ENCODE measurements around the gene EDN1. TPM values are rescaled to one million over a fixed set of nuclear protein-coding genes. Genes with fewer than 3 reads are reported as not detected.

The EDN1 gene
- total RNA-seq, 1 donor from 2014 or later: 18.8 TPM

- no peak for DNase-seq
- no peaks in the 10 kb centered on the region for H3K36me3 ChIP-seq
- TF ChIP-seq CTCF (IDR thresholded peaks at IDR 0.05): no peak
- peak overlapping the region; percentile 52 for H3K27ac ChIP-seq
- no peak overlapping the region for H3K4me3 ChIP-seq
- ATAC-seq: no peak
- no peaks in the 10 kb centered on the region for H3K4me1 ChIP-seq
- H3K27me3 ChIP-seq: no peaks in the 10 kb centered on the region
- no peaks in the 10 kb centered on the region for H3K9me3 ChIP-seq
- intact Hi-C loops (cut with DNase I): no loop called here
Measured at GRCh38 chr6:12324748-12325147, 34.6 kb downstream of the EDN1 start.

GRCh38 chr6:12325872-12326271 lies 35.7 kb downstream of the EDN1 start:
- intact Hi-C loops (cut with DNase I): no loop called here
- TF ChIP-seq CTCF (IDR thresholded peaks at IDR 0.05): no peak
- no peaks in the 10 kb centered on the region for H3K36me3 ChIP-seq
- ATAC-seq (no peak), DNase-seq (no peak)
- H3K27ac ChIP-seq: no peak overlapping the region
- H3K4me1 ChIP-seq: no peaks in the 10 kb centered on the region
- no peaks in the 10 kb centered on the region for H3K27me3 ChIP-seq
- H3K9me3 ChIP-seq: no peaks in the 10 kb centered on the region
- no peak overlapping the region for H3K4me3 ChIP-seq

- ATAC-seq (no peak), DNase-seq (no peak)
- no peaks in the 10 kb centered on the region for H3K27me3 ChIP-seq
- H3K4me3 ChIP-seq: no peak overlapping the region
- no peak for TF ChIP-seq CTCF (IDR thresholded peaks at IDR 0.05)
- H3K36me3 ChIP-seq: no peaks in the 10 kb centered on the region
- no peaks in the 10 kb centered on the region for H3K9me3 ChIP-seq
- no peak overlapping the region for H3K27ac ChIP-seq
- H3K4me1 ChIP-seq: peaks cover 4% of the 10 kb centered on the region
- intact Hi-C loops (cut with DNase I): no loop called here
Measured at GRCh38 chr6:12327391-12327790, 37.2 kb downstream of the EDN1 start.

- H3K9me3 ChIP-seq: no peaks in the 10 kb centered on the region
- peaks cover 7% of the 10 kb centered on the region for H3K4me1 ChIP-seq
- H3K4me3 ChIP-seq: no peak overlapping the region
- TF ChIP-seq CTCF (IDR thresholded peaks at IDR 0.05): no peak
- intact Hi-C loops (cut with DNase I): no loop called here
- H3K27ac ChIP-seq: no peak overlapping the region
- no peaks in the 10 kb centered on the region for H3K27me3 ChIP-seq
- no peaks in the 10 kb centered on the region for H3K36me3 ChIP-seq
- ATAC-seq: no peak
- no peak for DNase-seq
Measured at GRCh38 chr6:12327988-12328387, 37.8 kb downstream of the EDN1 start.

- Histone ChIP-seq H3K4me1 (peaks cover 7% of the 10 kb centered on the region), H3K27ac (no peak overlapping the region), H3K36me3 (no peaks in the 10 kb centered on the region), H3K27me3 (no peaks in the 10 kb centered on the region), H3K4me3 (no peak overlapping the region), H3K9me3 (no peaks in the 10 kb centered on the region)
- TF ChIP-seq CTCF (IDR thresholded peaks at IDR 0.05): no peak
- intact Hi-C loops (cut with DNase I): no loop called here
- DNase-seq (no peak), ATAC-seq (peak; percentile 43)
Measured at GRCh38 chr6:12328701-12329100, 38.5 kb downstream of the EDN1 start.

- ATAC-seq (no peak), DNase-seq (no peak)
- peaks cover 7% of the 10 kb centered on the region for H3K4me1 ChIP-seq
- H3K27me3 ChIP-seq: no peaks in the 10 kb centered on the region
- H3K36me3 ChIP-seq: no peaks in the 10 kb centered on the region
- intact Hi-C loops (cut with DNase I): no loop called here
- no peak overlapping the region for H3K4me3 ChIP-seq
- no peak overlapping the region for H3K27ac ChIP-seq
- H3K9me3 ChIP-seq: no peaks in the 10 kb centered on the region
- no peak for TF ChIP-seq CTCF (IDR thresholded peaks at IDR 0.05)
Measured at GRCh38 chr6:12331474-12331873, 41.3 kb downstream of the EDN1 start.
